Body of pancreas (tissue), 4 donors: Measurements from ENCODE around the gene ZNF213.

ENCODE experiments used
- POLR2A ChIP-seq, 3 donors: fragments of 450-650 bp; IDR thresholded peaks; one replicate each; pipeline ENCODE4 v1.6.1; 2016; ENCODE audit warnings: antibody characterized with exemption in 3 of 3, mild to moderate bottlenecking in 2 of 3
- TF ChIP-seq, protein P1 (sequence below), 7 experiments: fragments of 450-650 bp in 4 of 7; fragments of 200-600 bp in 3 of 7; sonication (generic) in 3 of 7; IDR thresholded peaks; one replicate each; pipeline ENCODE4 v1.5.1; 2016 to 2019; ENCODE audit warnings: antibody characterized with exemption in 7 of 7

DNA sequence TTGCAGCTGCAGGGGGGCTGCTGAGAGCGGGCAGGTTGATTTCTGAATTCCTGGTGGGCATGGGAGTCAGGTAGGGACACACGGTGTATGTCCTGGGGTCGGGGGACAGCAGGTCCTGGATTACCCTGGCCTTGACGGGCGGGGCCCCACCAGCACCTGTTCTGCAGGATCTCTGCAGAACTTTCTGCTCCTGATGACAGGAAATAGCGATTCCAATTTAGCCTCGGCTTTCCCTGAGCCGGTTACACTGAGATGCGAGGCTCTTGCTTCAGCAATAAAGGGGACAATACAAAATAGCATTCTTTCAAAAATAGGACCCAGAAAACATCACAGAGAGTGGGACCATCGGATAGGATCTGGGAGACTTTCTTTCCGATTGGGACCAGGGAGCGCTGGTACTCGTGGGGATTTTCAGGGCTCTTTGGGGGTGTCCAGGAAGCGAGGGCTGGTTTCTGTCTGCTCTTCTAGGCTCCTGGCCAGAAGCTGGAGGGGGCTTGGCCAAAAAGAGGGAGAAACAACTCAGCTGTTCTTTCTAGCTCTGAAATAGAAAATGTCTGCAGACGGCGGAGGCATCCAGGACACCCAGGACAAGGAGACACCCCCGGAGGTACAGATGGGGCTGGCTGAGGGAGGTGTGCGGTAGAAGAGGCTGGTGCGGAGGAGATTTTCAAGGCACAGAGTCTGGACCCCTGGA lies 21.8 kb upstream of the ZNF213 start:
- no peak for TF ChIP-seq POLR2A (IDR thresholded peaks at IDR 0.05)
- TF ChIP-seq, protein P1, sequence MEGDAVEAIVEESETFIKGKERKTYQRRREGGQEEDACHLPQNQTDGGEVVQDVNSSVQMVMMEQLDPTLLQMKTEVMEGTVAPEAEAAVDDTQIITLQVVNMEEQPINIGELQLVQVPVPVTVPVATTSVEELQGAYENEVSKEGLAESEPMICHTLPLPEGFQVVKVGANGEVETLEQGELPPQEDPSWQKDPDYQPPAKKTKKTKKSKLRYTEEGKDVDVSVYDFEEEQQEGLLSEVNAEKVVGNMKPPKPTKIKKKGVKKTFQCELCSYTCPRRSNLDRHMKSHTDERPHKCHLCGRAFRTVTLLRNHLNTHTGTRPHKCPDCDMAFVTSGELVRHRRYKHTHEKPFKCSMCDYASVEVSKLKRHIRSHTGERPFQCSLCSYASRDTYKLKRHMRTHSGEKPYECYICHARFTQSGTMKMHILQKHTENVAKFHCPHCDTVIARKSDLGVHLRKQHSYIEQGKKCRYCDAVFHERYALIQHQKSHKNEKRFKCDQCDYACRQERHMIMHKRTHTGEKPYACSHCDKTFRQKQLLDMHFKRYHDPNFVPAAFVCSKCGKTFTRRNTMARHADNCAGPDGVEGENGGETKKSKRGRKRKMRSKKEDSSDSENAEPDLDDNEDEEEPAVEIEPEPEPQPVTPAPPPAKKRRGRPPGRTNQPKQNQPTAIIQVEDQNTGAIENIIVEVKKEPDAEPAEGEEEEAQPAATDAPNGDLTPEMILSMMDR (IDR thresholded peaks at IDR 0.05) = no peak
